NCI-H524 treated with DMSO at 0.1 percent for 48 hours (cell line): ENCODE measurements around the gene MRC1.

Source experiments
- DNase-seq: peaks from one replicate; lab custom pipeline; 2025; lab: John Stamatoyannopoulos, UW

MRC1 gene

DNA sequence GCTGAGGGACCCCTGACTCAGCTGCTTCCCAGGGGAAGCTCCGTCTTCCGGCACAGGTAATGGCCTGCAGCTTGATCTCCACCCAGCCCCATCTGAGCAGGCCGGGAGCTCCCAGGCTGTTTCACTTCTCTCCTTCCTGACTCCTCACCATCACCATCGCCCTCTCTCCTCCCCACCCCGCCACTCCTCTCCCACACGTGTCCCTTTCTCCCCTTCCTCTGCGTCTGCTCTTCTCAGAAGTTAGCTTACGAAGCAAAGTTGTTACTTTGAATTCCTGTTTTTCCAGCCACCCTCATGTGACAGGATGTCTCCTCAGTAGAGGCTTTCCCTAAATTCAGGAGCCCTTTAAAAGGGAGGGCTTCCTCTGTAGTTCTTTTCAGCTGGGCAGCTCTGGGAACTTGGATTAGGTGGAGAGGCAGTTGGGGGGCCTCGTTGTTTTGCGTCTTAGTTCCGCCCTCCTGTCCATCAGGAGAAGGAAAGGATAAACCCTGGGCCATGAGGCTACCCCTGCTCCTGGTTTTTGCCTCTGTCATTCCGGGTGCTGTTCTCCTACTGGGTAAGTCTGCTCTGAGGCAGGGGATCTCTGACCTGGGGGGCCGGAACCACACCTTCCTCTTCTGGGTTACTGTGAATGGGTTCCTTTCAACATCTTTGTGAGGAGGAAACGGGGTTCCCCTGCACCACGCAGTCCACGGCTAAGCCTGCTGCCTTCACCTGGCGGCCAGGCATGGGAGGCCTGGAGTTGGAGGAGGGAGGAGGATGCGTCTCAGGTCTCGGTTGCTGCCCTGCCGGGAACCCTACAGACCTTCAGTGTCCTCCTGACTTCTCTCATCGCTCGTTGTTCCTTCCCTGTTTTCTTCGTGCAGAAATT is at the start of gene MRC1:
TSS of gene MRC1 (plus strand) at position 378 of the 871 bp plus-strand sequence. CDS start at position 496, 118 bp downstream.
- DNase-seq = no peak

DNA sequence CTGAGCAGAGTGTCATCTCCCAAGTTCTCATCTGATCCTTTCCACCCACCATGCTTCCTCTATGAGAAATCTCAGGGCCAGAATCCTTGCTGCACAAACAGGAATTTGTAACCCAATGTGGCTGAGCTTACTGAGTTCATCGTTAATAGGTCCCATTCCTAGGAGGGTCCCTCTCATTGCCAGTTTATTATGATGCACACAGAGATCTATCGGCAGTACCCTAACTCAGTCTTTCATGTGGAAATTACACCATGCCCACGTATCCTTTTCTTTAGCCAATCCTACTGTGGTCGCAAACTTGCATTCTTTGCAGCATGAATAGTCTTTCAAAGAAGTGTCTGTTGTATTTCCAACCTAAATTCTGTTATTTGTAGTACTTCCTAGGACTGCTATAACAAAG is 45.0 kb upstream of the MRC1 start:
- no peak for DNase-seq

- DNase-seq = no peak
Observed at GRCh38 chr10:17765602-17766001, 43.5 kb upstream of the MRC1 start.

DNA sequence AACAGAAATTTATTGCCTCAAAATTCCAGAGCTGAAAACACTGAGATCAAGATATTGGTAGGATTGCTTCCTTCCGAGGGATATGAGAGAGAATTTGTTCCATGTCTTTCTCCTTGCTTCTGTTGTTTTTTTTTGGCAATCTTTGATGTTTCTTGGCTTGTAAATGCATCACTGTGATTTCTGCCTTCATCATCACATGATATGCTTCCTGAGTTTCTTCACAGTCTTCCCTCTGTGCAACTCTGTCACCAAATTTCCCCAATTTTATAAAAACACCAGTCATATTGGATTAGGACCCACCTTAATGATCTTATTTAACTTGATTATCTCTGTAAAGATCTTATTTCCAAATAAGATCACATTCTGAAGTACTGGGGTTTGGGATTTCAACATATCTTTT is 42.4 kb upstream of the MRC1 start:
- DNase-seq = no peak

DNA sequence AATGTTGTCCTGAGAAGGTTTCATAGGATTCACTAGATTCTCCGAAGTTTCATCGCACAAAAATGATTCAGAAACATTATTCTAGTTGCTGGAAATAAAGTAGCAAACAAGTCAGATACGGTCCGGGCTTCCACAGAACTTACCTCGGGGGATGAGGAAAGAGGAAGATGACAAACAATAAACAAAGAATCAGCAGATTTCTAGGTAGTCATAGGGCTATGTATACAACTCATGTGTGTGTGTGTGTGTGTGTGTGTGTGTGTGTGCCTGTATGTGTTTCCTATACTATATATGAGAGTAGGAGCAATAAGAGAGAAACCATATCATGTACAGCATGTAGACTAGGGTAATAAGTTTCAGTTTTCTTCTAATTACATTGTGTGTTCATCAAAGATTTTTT is 40.7 kb upstream of the MRC1 start:
- no peak for DNase-seq

- DNase-seq = no peak
Observed at GRCh38 chr10:17768957-17769356, 40.2 kb upstream of the MRC1 start.

DNA sequence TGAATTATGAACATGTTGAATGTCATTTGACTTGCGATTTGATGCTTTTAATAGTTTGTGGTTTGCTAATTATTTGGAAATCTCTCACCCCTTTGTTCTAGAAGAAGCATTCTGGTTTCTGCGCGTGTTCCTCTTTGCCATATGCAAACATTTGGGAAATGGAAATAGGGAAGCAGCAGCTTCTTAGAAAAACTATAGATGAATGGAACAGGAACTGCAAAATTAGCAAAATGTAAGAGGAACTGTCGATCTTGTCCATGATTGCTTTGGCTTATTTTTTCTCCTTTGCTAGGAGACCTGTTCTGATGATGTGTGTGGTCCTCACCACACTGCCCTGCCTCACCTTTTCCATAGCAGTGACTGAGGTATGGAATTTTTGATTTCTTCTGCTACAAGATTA is 38.1 kb upstream of the MRC1 start:
- DNase-seq = no peak

DNA sequence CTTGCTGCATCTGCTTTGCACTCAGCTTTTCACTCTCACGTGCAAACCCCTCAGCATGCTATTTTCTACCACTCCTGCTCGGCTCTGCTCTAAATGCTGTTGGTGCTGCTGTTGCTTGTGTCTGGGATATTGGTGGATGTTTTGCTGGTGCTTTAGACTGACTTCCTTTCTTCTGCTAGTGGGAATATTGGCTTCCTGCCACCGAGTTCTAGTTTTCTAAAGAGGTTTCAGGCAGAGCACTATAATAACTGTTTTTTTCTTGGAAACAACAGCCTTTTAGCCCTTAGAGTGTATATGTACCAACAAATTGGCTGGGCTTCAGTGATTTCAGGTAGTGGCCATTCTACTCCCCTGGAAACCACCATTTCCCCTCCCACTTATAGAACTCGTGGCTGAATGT is 29.4 kb upstream of the MRC1 start:
- DNase-seq = no peak

DNA sequence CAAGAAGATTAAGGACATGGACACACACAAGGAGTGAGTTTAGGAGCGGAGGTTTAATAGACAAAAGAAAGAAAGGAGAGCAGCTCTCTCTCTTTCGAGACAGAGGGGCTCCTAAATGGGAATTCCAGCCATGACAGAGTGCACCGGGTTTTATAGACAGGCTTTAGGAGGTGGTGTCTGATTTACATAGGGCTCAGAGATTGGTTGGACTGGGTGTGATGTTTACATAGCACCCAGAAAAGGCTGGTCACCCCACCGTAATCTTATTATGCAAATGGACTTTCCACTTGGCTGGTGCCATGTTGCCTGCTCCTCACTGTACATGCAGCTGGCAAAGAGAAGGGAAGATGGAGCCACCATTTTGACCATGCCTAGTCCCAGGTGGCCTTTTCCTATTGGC is 28.4 kb upstream of the MRC1 start:
- DNase-seq = no peak

DNA sequence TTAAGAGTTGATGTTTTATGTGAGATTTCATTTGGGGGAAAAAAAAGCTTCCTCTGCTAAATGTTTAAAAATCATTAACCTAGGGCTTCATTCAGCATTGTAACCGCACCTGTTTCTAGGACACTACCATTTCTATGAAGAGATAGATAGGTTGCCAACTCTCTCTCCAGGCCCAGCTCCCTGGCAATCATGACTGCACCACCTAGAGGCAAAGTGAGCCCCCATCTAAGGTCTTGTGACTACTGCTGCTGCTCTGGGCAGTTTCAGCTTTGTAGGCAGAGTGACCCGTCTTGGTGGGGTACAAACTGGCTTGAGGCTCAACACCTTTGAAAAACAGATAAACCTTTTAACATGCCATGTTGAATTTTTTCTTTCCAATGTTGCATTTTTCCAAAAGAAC is 27.3 kb upstream of the MRC1 start:
- no peak for DNase-seq

DNA sequence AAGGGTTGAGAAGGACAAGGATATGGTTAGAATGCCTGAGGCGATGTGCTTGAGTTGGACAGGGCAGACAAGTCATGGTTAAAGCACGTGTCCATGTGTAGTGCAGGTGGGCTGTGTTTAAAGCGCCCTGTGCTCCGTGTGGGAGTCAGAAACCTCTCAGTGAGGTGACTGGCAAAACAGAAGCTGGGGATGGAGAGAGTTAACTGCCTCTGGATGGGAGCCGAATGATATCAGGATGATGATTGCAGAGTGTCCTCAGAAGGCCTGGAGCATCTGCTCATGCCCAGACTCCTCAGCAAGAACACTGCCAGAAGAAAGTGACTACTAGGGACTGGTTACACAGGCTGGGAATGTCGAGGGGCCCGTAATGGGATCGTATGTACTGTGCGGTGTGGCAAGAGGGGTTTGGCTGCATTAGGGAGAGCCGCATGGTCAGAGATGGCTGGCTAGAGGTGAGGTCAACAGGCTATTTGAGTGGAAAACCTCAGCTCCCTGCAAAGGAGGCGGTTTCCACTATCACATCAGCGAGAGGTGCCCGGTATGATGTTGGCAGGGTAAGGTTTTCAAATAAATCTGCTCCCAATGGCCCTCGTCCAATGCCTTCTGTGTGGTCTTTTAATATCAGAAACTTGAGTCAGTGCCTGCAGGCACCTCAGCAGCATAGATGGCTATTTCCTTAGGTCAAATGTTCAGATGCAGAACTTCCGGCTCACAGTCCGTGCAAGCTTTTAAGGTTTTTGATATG is 26.1 kb upstream of the MRC1 start:
- DNase-seq = no peak

- no peak for DNase-seq
Observed at GRCh38 chr10:17783751-17784150, 25.4 kb upstream of the MRC1 start.

DNA sequence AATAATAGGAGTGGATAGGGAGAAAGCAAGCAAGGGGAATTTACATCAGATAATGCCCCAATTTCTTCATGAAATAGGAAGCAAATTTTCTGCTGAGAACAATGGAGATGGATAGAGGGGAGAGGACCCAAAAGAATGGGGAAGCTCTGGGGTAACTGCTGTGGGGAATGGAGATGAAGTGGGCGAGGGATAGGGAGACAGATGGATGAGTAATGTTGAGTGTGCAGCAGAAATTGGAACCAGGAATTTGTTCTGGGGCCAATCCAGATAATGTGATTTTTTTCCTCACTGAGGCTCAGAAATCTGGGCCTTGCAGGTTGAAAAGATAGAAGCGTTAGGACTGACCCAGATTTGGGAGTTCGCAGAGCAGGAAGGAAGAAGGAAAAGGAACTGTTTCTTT is 24.5 kb upstream of the MRC1 start:
- DNase-seq = no peak

DNA sequence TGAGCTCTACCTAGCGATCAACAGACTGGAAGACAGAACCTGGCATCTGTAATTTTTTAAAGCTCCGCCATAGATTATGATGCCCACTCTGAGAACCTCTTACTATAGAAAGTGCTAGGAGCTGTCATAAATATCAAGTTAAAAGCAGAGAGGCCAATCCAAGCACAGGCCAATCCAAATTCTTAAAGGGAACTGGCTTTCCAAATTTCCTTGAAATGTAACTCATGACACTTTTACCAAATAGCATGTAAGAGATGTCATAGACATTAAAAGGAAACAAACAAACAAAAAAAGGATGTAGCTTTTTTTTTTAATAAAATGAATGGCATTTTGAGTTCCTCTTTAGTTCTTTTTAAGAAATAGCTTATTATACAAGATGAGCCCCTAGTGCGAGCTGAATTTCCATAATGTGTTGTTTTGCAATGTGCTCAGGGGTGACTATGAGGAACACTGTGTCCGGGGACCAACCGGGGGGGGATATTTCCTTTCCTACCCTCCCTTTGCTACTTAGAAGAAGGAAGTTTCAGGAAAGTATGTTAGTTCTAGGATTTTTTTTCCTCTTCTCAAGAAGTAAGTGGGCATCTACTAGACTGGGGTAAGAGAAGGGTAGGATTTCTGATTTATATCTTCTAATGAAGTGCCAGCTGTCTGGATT is 23.7 kb upstream of the MRC1 start:
- DNase-seq = no peak

DNA sequence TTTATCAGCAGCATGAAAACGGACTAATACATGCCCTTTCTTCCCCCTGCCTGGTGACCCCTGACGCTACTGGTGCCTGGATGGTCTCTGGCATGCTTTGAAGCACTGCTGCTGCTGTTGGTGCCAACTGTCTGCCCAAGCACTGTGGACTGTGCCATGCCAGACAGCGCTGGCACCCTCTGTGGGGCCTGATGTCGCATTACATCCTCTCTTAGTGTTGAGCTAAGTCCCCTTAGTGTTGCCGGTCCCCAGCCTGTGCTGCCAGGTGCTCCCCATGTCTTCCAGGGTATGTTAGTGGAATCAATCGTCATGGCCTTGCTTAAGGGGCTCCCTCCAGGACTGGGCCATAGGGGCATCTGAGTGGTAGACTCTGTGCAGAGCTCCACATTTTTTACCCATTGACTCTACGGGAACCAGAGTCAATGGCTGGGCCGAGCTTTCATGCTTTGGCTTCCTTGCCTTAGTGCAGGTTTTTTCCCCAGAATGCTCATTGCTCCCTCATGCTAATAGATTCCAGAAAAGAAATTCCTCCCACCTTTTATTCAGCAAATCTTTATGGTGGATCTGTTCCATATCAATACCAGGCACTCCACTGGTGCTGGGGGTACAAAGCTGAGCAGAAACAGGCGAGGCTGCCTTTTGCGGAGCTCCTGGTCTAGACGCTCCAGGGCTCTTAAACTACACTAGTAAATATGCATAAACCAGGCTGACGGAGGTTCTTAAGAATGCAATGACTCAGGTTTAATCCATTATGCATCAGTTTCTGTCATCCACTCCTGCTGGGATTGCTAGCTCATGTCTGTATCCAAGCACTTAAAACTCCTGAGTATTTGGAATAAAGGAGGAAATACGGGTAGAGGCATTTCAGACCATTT is 21.8 kb upstream of the MRC1 start:
- DNase-seq = no peak

DNA sequence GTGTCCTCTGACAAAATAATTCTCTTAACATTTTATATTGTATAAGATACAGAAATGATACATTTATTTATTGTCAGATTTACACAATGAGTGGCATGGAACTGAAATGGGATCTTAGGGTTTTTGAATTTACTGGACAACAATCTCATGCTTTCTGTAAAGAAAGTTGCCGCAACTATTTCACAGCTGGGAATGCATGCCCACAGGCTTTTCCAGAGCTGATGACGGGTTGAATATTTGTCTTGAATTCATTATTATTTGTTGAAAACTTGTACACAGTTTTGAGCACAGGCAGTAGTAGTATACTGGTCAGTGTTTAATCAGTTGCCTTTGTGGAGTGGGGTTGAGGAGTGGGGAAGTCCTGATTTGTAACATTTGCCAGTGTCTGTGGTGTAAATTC is 20.5 kb upstream of the MRC1 start:
- DNase-seq = no peak

- DNase-seq = no peak
Observed at GRCh38 chr10:17789396-17789795, 19.8 kb upstream of the MRC1 start.

DNA sequence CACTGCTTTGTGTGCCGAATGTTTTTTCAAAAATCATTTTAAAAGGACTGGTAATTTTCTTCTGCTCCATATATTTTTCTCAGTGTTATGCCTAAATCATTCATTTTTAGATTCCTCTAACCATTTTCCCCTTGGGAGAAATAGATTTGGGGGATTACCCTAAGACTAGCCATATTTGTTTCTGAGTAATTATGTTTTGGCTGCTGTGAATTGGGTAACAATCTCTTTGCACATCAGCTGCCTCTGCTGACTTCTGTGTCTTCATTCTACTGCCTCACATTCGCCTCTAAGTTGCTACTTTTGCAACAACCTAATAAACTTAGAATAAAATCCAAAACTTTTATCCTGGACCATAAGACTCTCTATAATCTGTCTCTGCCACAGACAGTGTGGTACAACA is 18.5 kb upstream of the MRC1 start:
- DNase-seq = no peak

DNA sequence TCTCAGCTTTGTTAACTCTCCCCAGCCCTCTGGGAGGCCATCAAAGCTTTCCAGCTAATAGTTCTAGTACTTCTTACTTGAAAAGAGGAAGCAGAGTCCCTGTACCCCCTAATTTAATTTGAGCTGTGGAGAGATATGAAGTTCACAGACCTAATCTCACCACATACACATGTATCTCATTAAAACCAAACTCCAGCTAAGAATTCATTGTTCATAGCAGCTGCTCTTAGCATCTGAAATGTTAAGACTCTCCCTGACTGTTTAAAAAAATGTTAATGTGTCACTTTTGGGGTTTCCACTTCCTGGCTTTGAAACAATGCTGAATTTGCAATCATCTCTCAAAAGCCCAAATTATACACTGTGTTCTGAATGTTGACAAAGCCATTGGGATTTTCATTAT is 16.2 kb upstream of the MRC1 start:
- DNase-seq = no peak

GRCh38 chr10:17793823-17794644 is 15.1 kb upstream of the MRC1 start:
- no peak for DNase-seq

- DNase-seq = no peak
Observed at GRCh38 chr10:17795083-17795482, 14.1 kb upstream of the MRC1 start.
